GM18499 (cell line): Measurements from ENCODE around the gene N4BP3.
"Not testable (repeated sequence)": the region's sequence is repeated elsewhere in the genome, so short reads cannot be mapped to it uniquely, and the experiment has no call there.

Experiments
- ATAC-seq: cut with Tn5 transposase; IDR thresholded peaks from one replicate; pipeline ENCODE4 v1.9.1; 2021; ENCODE audit warnings: moderate number of reproducible peaks; ENCODE audit not compliant: insufficient read depth, unreplicated experiment

Gene N4BP3

DNA sequence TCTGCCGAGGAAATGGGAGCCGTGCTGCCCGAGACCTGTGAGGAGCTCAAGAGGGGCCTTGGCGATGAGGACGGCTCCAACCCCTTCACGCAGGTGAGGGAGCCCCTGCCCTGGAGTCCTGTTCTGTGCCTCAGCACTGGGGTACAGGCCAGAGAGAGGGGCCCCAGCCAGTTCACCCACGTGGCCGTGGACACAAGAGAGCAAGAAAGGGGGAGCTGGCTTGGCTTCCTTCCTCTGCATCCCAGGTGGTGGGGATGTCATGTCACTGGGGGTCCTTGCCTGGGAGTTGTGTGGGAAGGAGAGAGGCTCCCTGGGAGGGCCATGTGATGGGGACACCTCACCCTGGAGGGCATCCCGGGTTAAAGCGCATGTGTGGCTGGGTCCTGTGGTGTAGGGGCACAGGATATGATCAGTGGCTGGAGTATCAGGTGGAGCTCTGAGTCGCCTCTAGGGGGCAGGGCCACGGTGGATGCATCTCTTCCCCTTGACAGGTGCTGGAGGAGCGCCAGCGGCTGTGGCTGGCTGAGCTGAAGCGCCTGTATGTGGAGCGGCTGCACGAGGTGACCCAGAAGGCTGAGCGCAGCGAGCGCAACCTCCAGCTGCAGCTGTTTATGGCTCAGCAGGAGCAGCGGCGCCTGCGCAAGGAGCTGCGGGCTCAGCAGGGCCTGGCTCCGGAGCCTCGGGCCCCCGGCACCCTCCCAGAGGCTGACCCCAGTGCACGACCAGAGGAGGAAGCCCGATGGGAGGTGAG lies 7.5 kb downstream of the N4BP3 start:
- ATAC-seq = peak; percentile 63

- no peak for ATAC-seq
Measured at GRCh38 chr5:178121391-178122276, 8.3 kb downstream of the N4BP3 start.

GRCh38 chr5:178122346-178122745 lies 9.0 kb downstream of the N4BP3 start:
- no peak for ATAC-seq

DNA sequence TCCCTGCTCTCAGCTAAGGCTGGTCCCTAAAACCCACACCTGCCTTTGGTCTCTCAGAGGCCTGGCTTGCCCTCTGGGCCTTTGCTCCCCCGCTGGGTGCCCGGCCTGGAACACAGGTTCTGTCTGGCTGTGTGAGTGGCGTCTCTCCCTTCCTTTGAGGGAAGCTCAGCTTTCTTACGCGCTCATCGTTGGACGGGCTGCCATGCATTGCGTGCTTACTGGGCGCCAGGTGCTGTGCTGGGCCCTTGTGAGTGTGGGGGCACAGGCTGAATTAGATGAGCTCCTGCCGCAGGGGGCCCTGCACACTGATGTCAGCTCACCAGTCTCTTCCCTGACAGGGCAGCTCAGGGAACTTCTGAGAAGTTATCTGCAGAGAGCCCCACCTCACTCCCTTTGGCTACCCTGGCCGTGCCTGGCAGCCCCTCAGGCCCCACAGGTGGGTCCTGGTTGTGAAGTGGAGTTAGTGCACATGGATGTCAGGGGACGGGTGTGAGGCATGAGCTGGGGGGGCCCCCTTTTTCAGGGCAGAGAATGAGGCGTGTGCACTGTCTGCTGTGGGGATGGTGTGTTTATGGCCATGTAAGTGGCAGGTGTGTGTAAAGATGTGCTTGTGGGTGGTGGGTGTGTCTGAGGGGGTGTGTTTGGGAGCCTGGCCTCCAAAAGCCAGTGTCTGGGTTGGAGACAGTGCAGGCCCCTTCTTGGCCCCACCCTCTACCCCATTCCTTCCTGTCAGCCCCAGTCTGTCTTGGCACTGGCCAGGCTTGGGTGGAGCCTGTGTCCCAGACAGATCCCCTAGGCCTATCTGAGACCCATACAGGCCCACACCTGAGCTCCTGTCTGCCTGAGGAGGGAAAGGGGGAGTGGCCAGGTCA lies 10.0 kb downstream of the N4BP3 start:
- ATAC-seq = no peak

DNA sequence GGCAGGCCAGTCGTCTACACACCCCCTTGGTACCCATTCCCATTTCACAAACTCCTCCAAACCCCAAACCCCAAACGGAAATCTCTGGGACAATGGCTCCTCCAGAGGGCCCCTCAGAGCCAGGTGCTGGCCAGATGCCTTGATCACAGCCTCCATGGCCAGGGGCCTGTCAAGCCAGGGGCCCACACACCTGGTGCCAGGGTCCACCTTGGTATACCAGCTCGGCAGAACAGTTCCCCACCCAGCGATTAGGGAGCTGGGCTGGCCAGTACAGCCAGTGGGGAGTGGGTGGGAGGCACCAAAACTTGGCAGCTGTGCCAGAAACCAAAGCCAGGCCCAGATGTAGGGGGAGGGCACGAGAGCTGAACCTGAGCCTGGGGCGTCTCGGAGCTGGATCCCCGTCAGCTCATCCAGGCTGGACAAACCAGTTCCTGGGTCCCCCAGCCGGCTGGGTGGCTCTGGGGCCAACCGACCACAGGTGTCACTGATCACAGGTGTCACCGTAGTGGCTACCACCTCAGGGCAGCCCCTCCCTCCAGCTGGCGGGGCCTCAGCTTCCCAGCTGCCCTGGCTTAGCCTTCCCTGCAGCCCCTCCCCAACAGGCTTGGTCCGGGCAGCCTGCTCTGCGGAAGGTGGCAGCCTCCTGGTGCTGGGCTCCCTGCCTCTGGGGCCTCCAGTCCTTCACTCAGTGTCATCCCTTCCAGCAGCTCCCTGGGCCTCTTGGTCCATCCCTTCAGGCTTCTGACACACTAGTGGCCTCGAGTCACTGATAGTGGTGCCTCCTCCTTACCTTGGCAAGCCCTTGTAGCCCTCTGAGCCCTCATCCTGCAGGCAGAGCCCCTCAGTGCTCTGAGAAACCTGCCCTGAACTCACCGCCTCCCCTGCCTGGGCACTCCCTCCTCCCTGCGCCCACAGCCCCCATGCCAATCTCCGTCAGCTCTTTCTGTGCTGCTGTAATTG lies 10.9 kb downstream of the N4BP3 start:
- no peak for ATAC-seq

- ATAC-seq = no peak
Measured at GRCh38 chr5:178125253-178125906, 12.0 kb downstream of the N4BP3 start.

GRCh38 chr5:178126556-178126955 lies 13.2 kb downstream of the N4BP3 start:
- no peak for ATAC-seq

DNA sequence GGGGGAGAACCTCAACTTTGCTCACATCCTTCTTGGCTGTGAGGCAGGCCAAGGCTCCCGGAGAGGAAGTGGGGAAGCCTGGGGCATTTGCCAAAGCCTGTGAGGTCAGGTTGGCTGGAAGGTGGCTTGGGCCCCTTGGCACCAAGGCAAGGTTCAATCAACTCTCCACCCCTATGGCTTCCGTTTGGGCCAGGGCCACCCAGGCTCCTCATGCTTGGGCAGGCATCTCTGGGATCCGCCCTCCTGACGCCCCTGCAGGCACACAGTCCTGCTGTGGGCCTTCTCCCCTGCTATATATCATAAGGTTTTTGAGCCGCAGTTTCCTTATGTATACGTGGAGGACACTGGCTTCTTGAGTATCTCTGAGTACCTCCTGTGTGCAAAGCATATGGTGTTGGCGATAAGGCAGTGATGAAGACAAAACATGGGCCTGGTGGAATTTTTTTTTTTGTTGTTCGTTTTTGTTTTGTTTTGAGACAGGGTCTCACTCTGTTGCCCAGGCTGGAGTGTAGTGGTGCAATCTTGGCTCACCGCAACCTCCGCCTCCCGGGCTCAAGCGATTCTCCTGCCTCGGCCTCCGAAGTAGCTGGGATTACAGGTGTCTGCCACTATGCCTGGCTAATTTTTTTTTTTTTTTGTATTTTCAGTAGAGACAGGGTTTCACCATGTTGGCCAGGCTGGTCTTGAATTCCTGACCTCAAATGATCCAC lies 14.1 kb downstream of the N4BP3 start:
- ATAC-seq = not testable (repeated sequence)

- no peak for ATAC-seq
Measured at GRCh38 chr5:178129296-178129695, 16.0 kb downstream of the N4BP3 start.

DNA sequence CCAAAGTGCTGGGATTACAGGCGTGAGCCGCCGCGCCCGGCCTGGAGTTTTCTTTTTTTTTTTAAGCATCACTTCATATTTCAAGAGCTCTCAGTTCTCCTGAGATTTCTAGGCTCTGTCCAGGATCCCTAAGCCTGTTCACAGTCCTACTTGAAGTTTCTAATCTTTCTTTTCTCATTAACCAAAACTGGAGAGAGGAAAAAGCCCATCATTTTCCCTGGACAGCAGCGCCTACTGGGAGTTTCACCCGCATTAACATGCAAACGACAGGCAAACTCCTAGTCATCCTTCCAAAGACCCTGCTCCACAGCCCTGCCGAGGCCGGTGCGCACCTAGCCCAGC lies 16.9 kb downstream of the N4BP3 start:
- ATAC-seq = not testable (repeated sequence)

DNA sequence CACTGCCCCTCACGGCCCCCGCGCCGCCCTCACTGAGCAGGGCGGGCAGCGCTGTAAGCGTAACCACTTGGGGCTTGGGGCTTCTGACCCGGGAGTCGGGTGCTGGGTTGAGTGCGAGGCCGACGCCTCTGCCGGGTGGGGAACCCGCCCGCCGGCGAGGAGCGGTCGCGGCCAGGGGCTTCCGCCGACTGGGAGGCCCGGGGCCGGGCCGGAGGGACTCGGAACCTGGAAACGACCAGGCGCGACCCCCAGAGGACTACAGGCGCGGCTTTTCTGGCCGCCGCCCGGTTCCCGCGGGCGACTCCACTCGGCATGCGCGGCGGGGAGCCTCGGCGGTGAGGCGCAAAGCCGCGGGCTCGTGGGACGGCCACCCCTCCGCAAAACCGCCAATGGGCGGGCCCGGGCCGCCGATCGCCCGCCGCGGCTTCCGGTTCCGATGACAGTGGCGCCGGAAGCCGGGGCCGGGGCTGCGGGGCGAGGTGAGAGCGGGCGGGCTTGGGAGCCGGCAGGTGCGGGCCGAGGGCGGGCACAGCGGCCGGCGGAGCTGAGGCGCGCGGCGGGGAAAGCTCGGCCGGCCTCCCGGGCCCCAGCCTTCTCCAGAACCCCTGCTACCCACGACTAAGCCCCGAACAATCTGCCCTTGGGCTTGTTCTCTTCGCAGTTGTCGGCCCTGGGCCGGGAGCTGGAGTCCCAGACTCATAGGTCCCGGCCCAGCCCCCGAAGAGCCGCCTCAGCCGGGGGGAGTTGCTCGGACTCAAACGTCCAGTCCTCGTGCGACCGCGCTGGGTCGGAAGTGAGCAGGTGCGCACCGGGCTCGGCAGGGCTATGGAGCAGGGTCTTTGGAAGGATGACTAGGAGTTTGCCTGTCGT lies 17.5 kb downstream of the N4BP3 start, which contains the start of gene RMND5B:
Gene RMND5B (plus strand): TSS at position 439 of the 870 bp plus-strand sequence. CDS start 7,106 bp downstream, outside the sequence.
- ATAC-seq = no peak

DNA sequence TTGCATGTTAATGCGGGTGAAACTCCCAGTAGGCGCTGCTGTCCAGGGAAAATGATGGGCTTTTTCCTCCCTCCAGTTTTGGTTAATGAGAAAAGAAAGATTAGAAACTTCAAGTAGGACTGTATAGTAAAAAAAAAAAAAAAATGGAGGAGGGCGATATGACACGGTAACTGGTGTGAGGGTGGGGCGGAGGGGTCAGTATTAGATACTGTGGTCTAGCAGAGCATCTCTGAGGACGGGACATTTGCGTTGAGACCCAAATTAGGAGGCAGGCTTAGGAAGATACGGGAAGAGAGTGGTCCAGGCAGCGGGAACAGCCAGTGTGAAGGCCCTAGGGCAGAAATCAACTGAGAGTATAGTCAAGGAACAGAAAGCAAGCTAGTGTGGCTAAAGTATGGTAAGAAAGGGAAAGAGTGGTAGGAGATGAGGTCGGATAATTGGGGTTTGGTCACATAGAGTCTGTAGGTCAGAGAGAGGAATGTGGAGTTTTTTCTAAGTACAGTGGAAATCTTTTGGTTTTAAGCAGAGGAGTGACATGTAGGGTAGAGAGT lies 18.2 kb downstream of the N4BP3 start:
- ATAC-seq = no peak

GRCh38 chr5:178136990-178137389 lies 23.7 kb downstream of the N4BP3 start:
- ATAC-seq = no peak

GRCh38 chr5:178137991-178138390 lies 24.7 kb downstream of the N4BP3 start:
- ATAC-seq = no peak

DNA sequence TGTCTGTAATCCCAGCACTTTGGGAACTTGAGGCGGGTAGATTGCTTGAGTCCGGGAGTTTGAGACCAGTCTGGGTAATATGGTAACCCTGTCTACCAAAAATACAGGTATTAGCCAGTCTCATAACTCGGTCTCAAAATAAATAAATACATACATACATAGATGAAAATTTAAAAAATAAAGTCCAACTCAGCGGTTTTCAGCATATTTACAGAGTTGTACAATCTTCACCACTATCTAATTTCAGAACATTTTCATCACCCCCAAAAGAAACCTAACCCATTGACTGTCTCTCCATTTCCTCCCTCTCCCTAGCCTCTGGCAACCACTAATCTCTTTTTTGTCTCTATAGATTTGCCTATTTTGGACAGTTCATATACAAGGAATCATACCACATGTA lies 28.2 kb downstream of the N4BP3 start:
- no peak for ATAC-seq

DNA sequence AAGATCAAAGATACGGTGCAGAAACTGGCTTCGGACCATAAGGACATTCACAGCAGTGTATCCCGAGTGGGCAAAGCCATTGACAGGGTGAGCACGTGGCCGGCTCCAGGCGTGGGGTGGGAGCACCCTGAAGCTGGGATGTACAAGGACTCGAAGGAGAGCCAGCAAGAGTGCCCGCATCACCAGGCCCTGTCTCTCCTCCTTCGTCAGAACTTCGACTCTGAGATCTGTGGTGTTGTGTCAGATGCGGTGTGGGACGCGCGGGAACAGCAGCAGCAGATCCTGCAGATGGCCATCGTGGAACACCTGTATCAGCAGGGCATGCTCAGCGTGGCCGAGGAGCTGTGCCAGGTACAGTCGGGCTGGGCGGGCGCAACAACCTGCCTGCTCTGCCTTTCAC lies 29.3 kb downstream of the N4BP3 start:
- ATAC-seq = no peak

DNA sequence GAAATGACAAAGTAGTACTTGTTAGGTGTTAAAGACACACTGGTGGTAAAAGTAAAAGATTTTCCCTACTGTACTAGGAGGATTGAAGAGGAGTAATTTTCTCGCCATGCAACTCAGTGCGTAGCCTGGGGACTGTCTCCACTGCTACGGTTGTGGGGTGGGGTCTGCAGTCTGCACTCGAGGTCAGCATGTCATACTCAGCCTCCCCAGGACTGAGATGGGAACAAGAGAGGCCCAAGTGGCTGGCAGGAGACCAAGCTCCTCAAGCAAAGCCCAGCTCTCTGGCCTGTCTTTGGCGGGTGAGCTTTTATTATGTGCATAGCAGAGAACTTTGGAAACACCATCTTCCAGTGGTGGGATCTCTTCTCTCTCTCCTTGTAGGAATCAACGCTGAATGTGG lies 29.9 kb downstream of the N4BP3 start:
- no peak for ATAC-seq
